Measurements from ENCODE around the gene MYL2. TPM values are rescaled to one million over a fixed set of nuclear protein-coding genes. Genes with fewer than 3 reads are reported as not detected.

Gene MYL2
- total and polyA plus RNA-seq, 8 donors, result 2.0 to 3.0 (median 2.2) TPM; not detected in 5

- DNase-seq, result no peak
- no peaks in the 10 kb centered on the region for H3K9me3 ChIP-seq
- no peak overlapping the region for H3K4me3 ChIP-seq
- H3K36me3 ChIP-seq, result no peaks in the 10 kb centered on the region
- H3K27ac ChIP-seq, result no peak overlapping the region
- intact Hi-C loops (cut with DNase I), result no loop called here
- TF ChIP-seq CTCF (IDR thresholded peaks at IDR 0.05), result no peak
- no peaks in the 10 kb centered on the region for H3K4me1 ChIP-seq
- peaks cover 0 to 61% of the 10 kb centered on the region in 2 donors for H3K27me3 ChIP-seq
- ATAC-seq, result no peak
Measured at GRCh38 chr12:110927546-110927945, 7.2 kb upstream of the MYL2 start.

DNA sequence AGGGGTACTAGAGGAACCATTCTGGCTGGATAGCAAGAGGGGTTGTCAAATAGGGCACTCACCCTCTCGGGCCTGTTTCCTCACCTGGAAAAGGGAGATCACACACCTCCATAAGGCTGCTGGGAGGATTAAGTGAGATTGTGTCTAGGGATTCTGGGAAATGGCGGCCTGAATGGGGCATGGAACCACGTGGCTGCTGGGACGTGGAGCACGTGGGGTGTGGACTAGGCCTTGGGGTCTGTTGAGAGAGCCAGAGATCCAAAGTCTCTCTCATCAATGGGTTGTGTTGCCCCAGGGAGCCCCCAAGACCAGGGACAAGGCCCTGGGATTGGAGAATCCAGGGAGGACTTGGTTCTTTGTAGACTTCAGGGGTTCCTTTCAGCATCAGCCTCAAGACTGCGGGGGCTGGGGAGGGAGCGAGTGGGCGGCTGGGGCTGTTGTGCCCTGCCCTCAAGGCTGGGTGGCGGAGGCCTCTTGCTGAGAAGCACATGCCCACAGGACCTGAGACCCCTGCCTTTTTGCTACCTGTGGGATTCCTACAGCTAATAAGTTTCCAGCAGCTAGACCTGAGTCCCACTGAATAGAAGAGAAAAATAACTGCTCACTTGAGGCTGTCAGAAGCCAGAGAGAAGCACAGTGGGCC lies 3.4 kb upstream of the MYL2 start:
- no peak for TF ChIP-seq CTCF (IDR thresholded peaks at IDR 0.05)
- Histone ChIP-seq H3K4me3 (no peak overlapping the region), H3K27ac (no peak overlapping the region), H3K9me3 (no peaks in the 10 kb centered on the region), H3K4me1 (no peaks in the 10 kb centered on the region), H3K36me3 (no peaks in the 10 kb centered on the region), H3K27me3 (peaks cover 0 to 71% of the 10 kb centered on the region in 2 donors)
- intact Hi-C loops (cut with DNase I), result no loop called here
- no peak for DNase-seq
- no peak for ATAC-seq

DNA sequence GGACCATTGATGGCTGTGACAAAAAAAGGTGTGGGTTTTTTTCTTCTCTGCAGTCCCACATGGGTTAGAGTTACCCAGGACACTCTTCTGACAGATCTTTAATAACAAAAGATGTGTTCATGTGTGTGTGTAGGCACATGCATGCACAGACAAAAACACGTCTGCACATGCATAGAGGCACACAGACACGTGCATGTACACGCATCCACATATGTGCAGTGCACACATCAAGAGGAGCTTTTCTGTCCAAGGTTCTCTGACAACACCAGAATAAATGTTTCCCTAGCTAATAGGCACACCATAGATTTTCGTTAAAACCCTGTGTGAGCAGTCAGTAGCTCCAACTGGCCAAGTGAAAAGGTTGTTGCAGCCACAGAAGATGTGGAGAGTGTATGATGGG lies 2.8 kb upstream of the MYL2 start:
- no peak for TF ChIP-seq CTCF (IDR thresholded peaks at IDR 0.05)
- intact Hi-C loops (cut with DNase I), result no loop called here
- H3K27me3 ChIP-seq, result peaks cover 0 to 71% of the 10 kb centered on the region in 2 donors
- no peaks in the 10 kb centered on the region for H3K9me3 ChIP-seq
- H3K36me3 ChIP-seq, result no peaks in the 10 kb centered on the region
- no peak overlapping the region for H3K4me3 ChIP-seq
- no peak overlapping the region for H3K27ac ChIP-seq
- DNase-seq (no peak), ATAC-seq (no peak)
- H3K4me1 ChIP-seq, result no peaks in the 10 kb centered on the region

DNA sequence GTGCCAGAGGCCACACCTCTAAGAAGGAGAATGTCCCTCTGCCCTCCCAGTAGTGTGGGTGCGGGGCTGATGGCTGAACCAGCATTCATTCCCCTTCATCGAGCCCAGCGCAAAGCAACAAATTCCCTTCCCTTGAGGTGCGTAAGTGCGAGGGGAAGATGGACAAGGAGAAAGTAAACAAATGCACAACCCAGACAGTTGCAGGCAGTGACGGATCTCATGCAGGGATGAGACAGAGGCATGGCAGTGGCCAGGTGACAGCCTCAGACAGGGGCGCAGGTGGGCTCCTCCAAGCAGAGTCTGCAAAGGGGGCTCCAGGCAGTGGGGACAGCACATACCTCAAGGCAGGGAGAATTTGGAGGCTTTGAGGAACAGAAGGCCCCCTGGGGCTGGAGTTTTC lies 2.3 kb upstream of the MYL2 start:
- no peaks in the 10 kb centered on the region for H3K36me3 ChIP-seq
- peaks cover 0 to 69% of the 10 kb centered on the region in 2 donors for H3K27me3 ChIP-seq
- no peak for DNase-seq
- no peak overlapping the region for H3K4me3 ChIP-seq
- TF ChIP-seq CTCF (IDR thresholded peaks at IDR 0.05), result no peak
- H3K9me3 ChIP-seq, result no peaks in the 10 kb centered on the region
- intact Hi-C loops (cut with DNase I), result no loop called here
- H3K4me1 ChIP-seq, result no peaks in the 10 kb centered on the region
- H3K27ac ChIP-seq, result no peak overlapping the region
- no peak for ATAC-seq

- Histone ChIP-seq H3K27me3 (peaks cover 0 to 65% of the 10 kb centered on the region in 2 donors), H3K27ac (no peak overlapping the region), H3K4me1 (no peaks in the 10 kb centered on the region), H3K4me3 (no peak overlapping the region), H3K36me3 (no peaks in the 10 kb centered on the region), H3K9me3 (no peaks in the 10 kb centered on the region)
- intact Hi-C loops (cut with DNase I), result no loop called here
- DNase-seq (no peak), ATAC-seq (no peak)
- no peak for TF ChIP-seq CTCF (IDR thresholded peaks at IDR 0.05)
Measured at GRCh38 chr12:110921262-110921661, 883 bp upstream of the MYL2 start.

Data from left lung (tissue), 10 donors.